B cell (primary cell): Measurements from ENCODE around the gene ZSCAN10.

Source experiments
- CTCF ChIP-seq: fragments of 200-600 bp; IDR thresholded peaks from one replicate; pipeline ENCODE4 v1.8.0; 2022; ENCODE audit warnings: antibody characterized with exemption, mild to moderate bottlenecking
- EZH2 ChIP-seq: IDR thresholded peaks from 2 replicates; pipeline ENCODE4 v1.6.1; 2012; ENCODE audit warnings: borderline replicate concordance, low read depth, mild to moderate bottlenecking, moderate library complexity, low read length; ENCODE audit not compliant: insufficient read depth, poor library complexity, severe bottlenecking

- TF ChIP-seq CTCF (no peak), EZH2 (no peak)
Observed at GRCh38 chr16:3119286-3119685, 20.2 kb upstream of the ZSCAN10 start.
